ENCODE results near the gene PLCXD1. TPM values are rescaled to one million over a fixed set of nuclear protein-coding genes. Genes with fewer than 3 reads are reported as not detected.

Gene PLCXD1
- total and polyA plus RNA-seq, 2 experiments from 2014 or later, result 48.7 to 112 TPM

DNA sequence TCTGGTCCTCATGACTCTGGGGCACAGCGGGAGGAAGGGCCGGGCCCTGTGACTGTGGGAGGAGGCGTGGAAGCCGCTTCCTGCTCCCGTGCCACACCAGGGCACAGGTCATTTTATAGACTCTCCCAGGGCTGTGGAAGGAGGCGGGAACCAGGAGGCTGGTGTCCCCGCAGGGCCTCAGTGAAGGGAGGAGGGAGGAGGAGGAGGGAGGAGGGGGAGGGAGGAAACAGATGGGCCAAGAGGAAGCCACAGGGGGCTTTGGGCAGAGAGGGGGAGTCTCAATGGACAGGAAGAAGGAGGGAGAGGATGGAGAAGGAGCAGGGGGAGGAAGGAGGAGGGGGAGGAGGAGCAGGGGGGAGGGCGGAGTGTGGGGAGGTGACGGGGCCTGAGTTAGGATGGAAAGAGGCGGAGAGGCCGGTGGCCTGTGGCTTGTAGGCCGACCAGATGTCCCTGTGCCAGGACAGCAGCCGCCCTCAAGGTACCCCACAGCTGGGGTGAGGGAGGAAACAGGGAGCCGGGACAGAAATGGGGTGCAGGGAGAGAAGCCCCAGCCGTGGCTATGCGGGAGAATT is 6.2 kb upstream of the PLCXD1 start:
- DNase-seq (ENCODE audit: low spot score) (peak; percentile 86), ATAC-seq (peak; percentile 13)
- TF ChIP-seq POLR2AphosphoS5 (IDR thresholded peaks at IDR 0.05; ENCODE audit: low read depth) (peak; percentile 23; the same call in 1 of the 2 replicates), EZH2phosphoT487 (IDR thresholded peaks at IDR 0.05; ENCODE audit: unreplicated experiment) (no peak)
- peaks cover 10% of the 10 kb centered on the region for H3F3A ChIP-seq (replicated peaks; ENCODE audit: low read depth)
- Mint-ChIP-seq H3K9me3 (peaks cover 12% of the 10 kb centered on the region), H3K27me3 (ENCODE audit: insufficient read depth, low read depth, poor library complexity) (peaks cover 15% of the 10 kb centered on the region), H3K4me3 (peak overlapping the region; percentile 68), H3K36me3 (ENCODE audit: low read depth) (peaks cover 15% of the 10 kb centered on the region), H3K4me1 (peaks cover 12% of the 10 kb centered on the region), H3K27ac (no peak overlapping the region)
- H3K27me3 ChIP-seq (ENCODE audit: insufficient read depth), result no peaks in the 10 kb centered on the region
- H4K20me1 ChIP-seq (replicated peaks; ENCODE audit: insufficient read depth), result no peaks in the 10 kb centered on the region
- peak overlapping the region; percentile 83; the same call in 1 of the 2 replicates for H3K4me3 ChIP-seq
- no peak overlapping the region for H3K27ac ChIP-seq (ENCODE audit: low read depth)
- no peaks in the 10 kb centered on the region; the same call in 1 of the 2 replicates for H3K36me3 ChIP-seq (ENCODE audit: insufficient read depth)
- peaks cover 17% of the 10 kb centered on the region for H3K79me2 ChIP-seq (replicated peaks; ENCODE audit: insufficient read depth)
- H3K4me2 ChIP-seq, result peak overlapping the region; percentile 95
- no peak overlapping the region for H2AFZ ChIP-seq
- no peaks in the 10 kb centered on the region for H3K9me2 ChIP-seq (ENCODE audit: insufficient read depth)
- H3K4me1 ChIP-seq (ENCODE audit: insufficient read depth), result peaks cover 10% of the 10 kb centered on the region; the same call in 1 of the 2 replicates

DNA sequence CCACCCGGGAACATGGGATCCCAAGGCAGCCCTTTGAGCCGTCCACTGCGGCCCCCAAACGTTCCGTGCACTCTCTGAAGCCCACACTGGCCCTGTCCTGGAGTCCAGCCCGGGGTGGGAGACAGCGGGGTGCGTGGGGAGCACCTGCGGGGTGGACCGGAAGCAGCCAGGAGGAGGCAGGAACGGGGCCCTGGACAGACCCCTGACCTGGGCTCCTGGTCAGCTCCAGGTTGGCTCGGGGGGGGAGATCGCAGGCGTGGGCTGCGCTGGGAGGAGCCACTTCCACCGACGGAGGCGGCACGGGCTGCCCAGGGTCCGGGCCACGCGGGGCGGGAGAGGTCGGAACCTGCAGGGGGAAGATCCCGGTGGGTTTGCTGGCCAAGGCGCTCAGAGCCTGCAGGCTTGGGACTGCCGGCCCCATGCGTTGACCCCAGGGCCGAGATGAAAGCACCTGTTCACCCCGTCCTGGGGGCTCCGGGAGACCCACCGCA is 5.7 kb upstream of the PLCXD1 start:
- Mint-ChIP-seq H3K9me3 (peaks cover 12% of the 10 kb centered on the region), H3K4me3 (peak overlapping the region; percentile 75), H3K27ac (no peak overlapping the region), H3K4me1 (peaks cover 12% of the 10 kb centered on the region), H3K36me3 (ENCODE audit: low read depth) (peaks cover 15% of the 10 kb centered on the region), H3K27me3 (ENCODE audit: insufficient read depth, low read depth, poor library complexity) (peaks cover 15% of the 10 kb centered on the region)
- Histone ChIP-seq H3K79me2 (replicated peaks; ENCODE audit: insufficient read depth) (peaks cover 17% of the 10 kb centered on the region), H3K4me2 (peak overlapping the region; percentile 95), H4K20me1 (replicated peaks; ENCODE audit: insufficient read depth) (no peaks in the 10 kb centered on the region), H2AFZ (no peak overlapping the region), H3K27ac (ENCODE audit: low read depth) (no peak overlapping the region), H3K4me3 (peak overlapping the region; percentile 83), H3K4me1 (ENCODE audit: insufficient read depth) (peaks cover 10% of the 10 kb centered on the region; the same call in 1 of the 2 replicates), H3K36me3 (ENCODE audit: insufficient read depth) (no peaks in the 10 kb centered on the region; the same call in 1 of the 2 replicates), H3F3A (replicated peaks; ENCODE audit: low read depth) (peaks cover 10% of the 10 kb centered on the region), H3K9me2 (ENCODE audit: insufficient read depth) (no peaks in the 10 kb centered on the region), H3K27me3 (ENCODE audit: insufficient read depth) (no peaks in the 10 kb centered on the region)
- ATAC-seq, result peak; percentile 44
- TF ChIP-seq, protein P1, sequence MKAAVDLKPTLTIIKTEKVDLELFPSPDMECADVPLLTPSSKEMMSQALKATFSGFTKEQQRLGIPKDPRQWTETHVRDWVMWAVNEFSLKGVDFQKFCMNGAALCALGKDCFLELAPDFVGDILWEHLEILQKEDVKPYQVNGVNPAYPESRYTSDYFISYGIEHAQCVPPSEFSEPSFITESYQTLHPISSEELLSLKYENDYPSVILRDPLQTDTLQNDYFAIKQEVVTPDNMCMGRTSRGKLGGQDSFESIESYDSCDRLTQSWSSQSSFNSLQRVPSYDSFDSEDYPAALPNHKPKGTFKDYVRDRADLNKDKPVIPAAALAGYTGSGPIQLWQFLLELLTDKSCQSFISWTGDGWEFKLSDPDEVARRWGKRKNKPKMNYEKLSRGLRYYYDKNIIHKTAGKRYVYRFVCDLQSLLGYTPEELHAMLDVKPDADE (IDR thresholded peaks at IDR 0.05), result 0 out of 2 replicates have a peak, but pooled peaks have one; percentile 25
- TF ChIP-seq ZNF114 (CRISPR knock-in tag; IDR thresholded peaks at IDR 0.05), result no peak
- DNase-seq (ENCODE audit: low spot score), result no peak

DNA sequence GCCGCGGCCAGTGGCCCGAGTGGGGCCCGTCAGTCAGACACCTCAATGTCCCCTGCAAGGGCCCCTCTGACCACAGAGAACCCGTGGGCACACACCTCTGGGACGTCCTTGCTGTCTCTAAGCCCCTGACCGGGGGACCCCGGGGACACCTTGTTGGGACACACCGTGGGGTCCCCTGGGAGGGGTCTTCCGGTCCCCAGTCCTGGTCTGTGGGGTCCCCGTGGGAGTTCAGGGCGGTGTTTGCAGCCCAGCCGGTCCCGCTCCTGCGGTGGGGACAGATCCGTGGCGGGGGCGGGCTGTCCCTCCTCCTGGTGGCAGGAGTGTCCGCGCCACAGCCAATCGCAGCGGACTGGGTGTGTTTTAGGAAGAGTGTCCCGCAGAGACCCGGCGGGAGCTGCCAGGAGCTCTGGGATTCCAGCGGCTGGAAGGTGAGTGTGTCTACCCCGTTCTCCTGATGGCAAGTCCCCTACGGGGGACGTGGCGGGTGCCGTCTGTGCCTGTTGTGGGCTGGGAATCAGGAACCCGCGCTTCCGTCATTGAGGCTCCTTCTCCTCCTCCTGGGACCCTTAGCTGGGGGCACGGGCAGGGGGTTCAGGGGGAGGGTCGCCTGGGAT is 5.1 kb upstream of the PLCXD1 start:
- DNase-seq (ENCODE audit: low spot score), result peak; percentile 90
- Histone ChIP-seq H3K4me2 (peak overlapping the region; percentile 95), H2AFZ (no peak overlapping the region), H3K4me3 (peak overlapping the region; percentile 83), H3F3A (replicated peaks; ENCODE audit: low read depth) (peaks cover 7% of the 10 kb centered on the region), H3K9me2 (ENCODE audit: insufficient read depth) (no peaks in the 10 kb centered on the region), H4K20me1 (replicated peaks; ENCODE audit: insufficient read depth) (no peaks in the 10 kb centered on the region), H3K79me2 (replicated peaks; ENCODE audit: insufficient read depth) (peaks cover 17% of the 10 kb centered on the region), H3K4me1 (ENCODE audit: insufficient read depth) (peaks cover 10% of the 10 kb centered on the region; the same call in 1 of the 2 replicates), H3K27ac (ENCODE audit: low read depth) (no peak overlapping the region), H3K36me3 (ENCODE audit: insufficient read depth) (no peaks in the 10 kb centered on the region; the same call in 1 of the 2 replicates), H3K27me3 (ENCODE audit: insufficient read depth) (no peaks in the 10 kb centered on the region)
- H3K4me1 Mint-ChIP-seq, result peaks cover 12% of the 10 kb centered on the region
- H3K36me3 Mint-ChIP-seq (ENCODE audit: low read depth), result peaks cover 15% of the 10 kb centered on the region
- peak; percentile 84 for ATAC-seq
- H3K27ac Mint-ChIP-seq, result no peak overlapping the region
- peaks cover 16% of the 10 kb centered on the region for H3K27me3 Mint-ChIP-seq (ENCODE audit: insufficient read depth, low read depth, poor library complexity)
- TF ChIP-seq POLR2AphosphoS5 (IDR thresholded peaks at IDR 0.05; ENCODE audit: low read depth) (peak; percentile 87), JUNB (IDR thresholded peaks at IDR 0.05; ENCODE audit: unreplicated experiment) (no peak)
- TF ChIP-seq, protein P2, sequence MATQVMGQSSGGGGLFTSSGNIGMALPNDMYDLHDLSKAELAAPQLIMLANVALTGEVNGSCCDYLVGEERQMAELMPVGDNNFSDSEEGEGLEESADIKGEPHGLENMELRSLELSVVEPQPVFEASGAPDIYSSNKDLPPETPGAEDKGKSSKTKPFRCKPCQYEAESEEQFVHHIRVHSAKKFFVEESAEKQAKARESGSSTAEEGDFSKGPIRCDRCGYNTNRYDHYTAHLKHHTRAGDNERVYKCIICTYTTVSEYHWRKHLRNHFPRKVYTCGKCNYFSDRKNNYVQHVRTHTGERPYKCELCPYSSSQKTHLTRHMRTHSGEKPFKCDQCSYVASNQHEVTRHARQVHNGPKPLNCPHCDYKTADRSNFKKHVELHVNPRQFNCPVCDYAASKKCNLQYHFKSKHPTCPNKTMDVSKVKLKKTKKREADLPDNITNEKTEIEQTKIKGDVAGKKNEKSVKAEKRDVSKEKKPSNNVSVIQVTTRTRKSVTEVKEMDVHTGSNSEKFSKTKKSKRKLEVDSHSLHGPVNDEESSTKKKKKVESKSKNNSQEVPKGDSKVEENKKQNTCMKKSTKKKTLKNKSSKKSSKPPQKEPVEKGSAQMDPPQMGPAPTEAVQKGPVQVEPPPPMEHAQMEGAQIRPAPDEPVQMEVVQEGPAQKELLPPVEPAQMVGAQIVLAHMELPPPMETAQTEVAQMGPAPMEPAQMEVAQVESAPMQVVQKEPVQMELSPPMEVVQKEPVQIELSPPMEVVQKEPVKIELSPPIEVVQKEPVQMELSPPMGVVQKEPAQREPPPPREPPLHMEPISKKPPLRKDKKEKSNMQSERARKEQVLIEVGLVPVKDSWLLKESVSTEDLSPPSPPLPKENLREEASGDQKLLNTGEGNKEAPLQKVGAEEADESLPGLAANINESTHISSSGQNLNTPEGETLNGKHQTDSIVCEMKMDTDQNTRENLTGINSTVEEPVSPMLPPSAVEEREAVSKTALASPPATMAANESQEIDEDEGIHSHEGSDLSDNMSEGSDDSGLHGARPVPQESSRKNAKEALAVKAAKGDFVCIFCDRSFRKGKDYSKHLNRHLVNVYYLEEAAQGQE (IDR thresholded peaks at IDR 0.05; ENCODE audit: unreplicated experiment), result no peak
- peaks cover 9% of the 10 kb centered on the region for H3K9me3 Mint-ChIP-seq
- H3K4me3 Mint-ChIP-seq, result peak overlapping the region; percentile 75
